Fibroblast of the aortic adventitia (primary cell): Measurements from ENCODE around the gene SMTNL1. TPM values are rescaled to one million over a fixed set of nuclear protein-coding genes. Genes with fewer than 3 reads are reported as not detected.

Source experiments
- DNase-seq: peaks from one replicate; pipeline ENCODE4 v3.0.0-alpha.2; 2010; ENCODE audit warnings: low read depth
- H3K4me3 ChIP-seq: 2 replicates; pipeline ENCODE4 v1.5.1; 2011; ENCODE audit warnings: low read depth, mild to moderate bottlenecking, control low read depth, low read length, moderate library complexity
- total RNA-seq: library from RNA; depleted of rRNA; stranded (reverse); fragments of >200 nt; gene quantifications from 2 replicates; pipeline ENCODE4 v1.2.3, GENCODE V29; 2012; ENCODE audit warnings: low replicate concordance
- TF ChIP-seq, protein P1 (sequence below): IDR thresholded peaks from 2 replicates; pipeline ENCODE4 v1.5.1; 2011; ENCODE audit warnings: mild to moderate bottlenecking, low read length, control low read depth, inconsistent platforms; ENCODE audit not compliant: insufficient read depth

SMTNL1 gene
- total RNA-seq, 1 donor = not detected

DNA sequence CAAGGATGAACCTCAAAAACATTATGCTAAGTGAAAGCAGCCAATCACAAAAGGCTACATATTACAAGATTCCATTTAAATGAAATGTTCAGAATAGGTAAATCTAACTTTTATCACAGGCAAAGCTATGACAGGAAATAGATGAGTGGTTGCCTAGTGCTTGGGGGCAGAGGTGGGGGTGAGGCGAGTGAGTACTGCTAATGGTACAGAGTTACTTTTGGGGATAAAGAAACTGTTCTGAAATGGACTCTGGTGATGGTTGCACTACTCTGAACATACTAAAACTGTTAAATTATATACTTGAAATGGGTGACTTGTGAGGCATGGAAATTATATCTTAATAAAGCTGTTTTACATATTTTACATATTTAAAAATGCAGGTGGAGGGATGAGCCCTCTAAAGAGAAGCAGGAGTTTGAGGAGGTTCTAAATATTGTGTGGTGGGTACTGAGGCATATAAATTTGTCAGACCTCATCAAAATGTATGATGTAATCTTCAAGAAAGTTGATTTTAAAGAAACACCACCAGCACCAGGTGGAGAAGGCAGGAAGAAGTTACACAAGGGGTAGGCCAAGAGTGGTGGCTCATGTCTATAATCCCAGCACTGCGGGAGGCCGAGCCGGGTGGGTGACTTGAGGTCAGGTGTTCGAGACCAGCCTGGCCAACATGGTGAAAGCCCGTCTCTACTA lies 25.5 kb upstream of the SMTNL1 start:
- H3K4me3 ChIP-seq = no peak overlapping the region
- no peak for DNase-seq
- TF ChIP-seq, protein P1, sequence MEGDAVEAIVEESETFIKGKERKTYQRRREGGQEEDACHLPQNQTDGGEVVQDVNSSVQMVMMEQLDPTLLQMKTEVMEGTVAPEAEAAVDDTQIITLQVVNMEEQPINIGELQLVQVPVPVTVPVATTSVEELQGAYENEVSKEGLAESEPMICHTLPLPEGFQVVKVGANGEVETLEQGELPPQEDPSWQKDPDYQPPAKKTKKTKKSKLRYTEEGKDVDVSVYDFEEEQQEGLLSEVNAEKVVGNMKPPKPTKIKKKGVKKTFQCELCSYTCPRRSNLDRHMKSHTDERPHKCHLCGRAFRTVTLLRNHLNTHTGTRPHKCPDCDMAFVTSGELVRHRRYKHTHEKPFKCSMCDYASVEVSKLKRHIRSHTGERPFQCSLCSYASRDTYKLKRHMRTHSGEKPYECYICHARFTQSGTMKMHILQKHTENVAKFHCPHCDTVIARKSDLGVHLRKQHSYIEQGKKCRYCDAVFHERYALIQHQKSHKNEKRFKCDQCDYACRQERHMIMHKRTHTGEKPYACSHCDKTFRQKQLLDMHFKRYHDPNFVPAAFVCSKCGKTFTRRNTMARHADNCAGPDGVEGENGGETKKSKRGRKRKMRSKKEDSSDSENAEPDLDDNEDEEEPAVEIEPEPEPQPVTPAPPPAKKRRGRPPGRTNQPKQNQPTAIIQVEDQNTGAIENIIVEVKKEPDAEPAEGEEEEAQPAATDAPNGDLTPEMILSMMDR = no peak

DNA sequence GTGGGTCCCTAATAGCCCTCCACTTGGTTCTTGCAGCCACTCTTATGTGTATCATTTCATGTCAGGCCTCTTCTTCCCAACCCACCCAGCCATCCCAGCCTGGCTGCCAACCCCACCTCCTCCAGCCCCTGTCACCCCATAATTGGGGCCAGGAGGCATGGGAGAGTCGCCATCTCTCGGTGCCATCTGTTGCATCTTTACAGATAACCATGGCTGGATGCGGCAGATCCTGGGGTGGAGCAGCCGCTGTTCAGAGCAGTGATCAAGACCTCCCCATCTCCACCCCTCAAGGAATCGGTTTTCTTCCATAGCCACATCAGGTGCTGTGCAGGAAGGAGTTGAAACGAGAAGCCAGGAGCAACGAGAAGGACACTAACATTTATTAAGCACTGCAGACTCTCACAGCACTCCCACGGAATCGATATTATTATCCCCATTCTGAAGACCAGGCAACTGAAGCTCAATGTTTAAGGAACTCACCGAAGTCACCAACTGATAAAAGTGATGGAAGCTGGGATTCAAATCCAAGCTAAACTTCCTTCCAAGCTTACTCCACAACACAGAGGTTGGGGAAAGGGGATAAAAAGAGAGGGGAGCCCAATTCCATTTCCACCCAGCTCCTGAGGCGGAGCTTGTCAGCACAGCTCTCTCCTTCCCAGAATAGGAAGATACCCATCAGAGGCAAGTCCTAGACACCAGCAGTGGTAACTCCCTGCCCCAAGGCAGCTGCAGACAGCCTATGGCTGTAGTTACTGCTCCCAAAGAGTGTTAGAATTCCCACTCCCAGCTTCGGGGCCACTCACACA lies 24.5 kb upstream of the SMTNL1 start:
- TF ChIP-seq, protein P1 = no peak
- H3K4me3 ChIP-seq = no peak overlapping the region
- DNase-seq = no peak

DNA sequence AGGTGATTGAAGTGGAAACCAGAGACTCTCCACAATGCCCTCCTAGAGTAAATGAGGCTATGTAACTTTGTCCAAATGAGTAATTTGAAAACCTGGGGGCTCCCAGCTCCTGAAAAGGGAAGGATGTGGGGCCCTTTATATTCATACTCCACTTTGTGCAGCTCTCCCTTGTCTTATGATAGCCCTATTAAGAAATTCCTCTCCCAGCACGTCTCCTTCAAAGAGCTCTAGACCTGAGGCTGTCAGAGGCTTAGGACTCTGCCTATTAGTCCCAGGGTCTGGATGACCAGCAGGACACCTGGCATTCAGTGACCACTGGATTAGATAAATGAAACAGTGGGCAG lies 24.0 kb upstream of the SMTNL1 start:
- TF ChIP-seq, protein P1 = no peak
- no peak for DNase-seq
- H3K4me3 ChIP-seq = peak overlapping the region; percentile 13

DNA sequence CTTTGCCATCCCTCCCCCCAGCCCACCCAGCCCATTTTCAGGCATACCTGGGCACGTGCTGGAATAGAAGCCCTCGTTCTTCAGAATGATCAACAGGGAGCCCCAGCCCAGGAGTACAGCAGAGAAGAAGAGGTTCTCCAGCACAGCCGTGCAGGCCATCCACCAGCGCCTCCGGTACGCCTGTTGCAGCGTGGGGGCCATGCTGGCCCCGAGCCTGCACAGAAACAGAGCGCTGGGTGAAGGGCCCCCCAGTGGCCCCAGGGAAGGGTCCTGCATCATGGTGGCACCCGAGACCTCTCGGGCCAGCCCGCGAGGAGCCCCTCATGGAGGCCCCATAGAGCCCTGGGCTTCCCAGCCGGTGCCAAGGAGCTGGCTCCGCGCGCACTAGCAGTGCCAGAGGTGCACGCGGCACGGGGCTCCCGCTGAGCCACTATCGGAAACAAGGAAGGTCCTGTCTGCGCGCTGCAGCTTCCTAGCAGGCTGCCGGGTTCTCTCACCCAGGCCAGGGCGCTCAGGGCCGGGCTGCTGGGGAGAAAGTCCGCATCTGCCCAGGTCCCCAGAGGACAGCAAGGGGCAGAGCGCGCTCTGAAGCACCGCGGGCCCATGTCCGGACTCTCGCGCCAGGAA lies 23.4 kb upstream of the SMTNL1 start:
- peak overlapping the region; percentile 85 for H3K4me3 ChIP-seq
- peak; percentile 27 for DNase-seq
- TF ChIP-seq, protein P1 = no peak

DNA sequence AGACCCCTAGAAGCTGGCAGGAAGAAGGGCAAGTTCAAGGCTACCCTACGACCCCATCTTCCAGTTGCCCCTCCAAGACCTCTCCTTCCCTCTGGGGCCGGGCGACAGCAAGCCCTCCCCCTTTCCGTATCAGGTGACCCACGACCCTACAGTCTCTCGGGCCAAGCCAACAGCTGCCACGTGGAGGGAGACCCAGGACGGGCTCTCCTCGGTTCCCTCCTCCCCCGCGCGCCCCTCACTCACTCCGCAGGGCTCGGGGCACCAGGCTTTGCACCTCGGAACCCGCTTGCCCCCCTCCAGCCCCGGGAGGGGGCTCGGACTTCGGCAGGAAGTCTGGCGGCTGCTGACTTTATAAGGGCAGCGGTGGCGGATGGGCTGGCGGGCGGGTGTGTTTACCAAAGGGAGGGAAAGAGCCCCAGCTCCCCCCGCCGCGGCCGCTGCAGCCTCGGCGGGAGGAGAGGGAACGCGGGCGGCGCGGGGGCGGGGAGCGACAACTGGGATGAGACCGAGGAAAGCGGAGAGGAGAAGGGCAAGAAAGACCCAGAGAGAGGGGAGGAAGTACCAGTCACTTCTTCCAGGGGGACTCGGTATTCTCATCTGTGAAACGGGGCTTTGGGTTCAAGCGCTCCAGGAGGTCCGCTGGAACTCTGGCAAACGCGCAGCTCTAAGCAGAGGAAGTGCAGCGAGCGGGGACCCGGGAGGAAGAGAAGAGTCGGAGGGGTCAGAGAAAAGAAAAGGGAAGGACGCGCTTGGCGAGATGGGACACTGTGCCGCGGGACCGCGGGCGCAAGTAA lies 22.7 kb upstream of the SMTNL1 start:
- DNase-seq = peak; percentile 16

More for the DNA sequence above, 22.7 kb upstream of the SMTNL1 start:
- TF ChIP-seq, protein P1 = no peak
- H3K4me3 ChIP-seq = peak overlapping the region; percentile 85
